GM21619 (cell line): ENCODE results near the gene BMAL1.

Experiments used
- ATAC-seq: cut with Tn5 transposase; IDR thresholded peaks from one replicate; pipeline ENCODE4 v1.9.1; 2021; ENCODE audit not compliant: unreplicated experiment

BMAL1 gene

DNA sequence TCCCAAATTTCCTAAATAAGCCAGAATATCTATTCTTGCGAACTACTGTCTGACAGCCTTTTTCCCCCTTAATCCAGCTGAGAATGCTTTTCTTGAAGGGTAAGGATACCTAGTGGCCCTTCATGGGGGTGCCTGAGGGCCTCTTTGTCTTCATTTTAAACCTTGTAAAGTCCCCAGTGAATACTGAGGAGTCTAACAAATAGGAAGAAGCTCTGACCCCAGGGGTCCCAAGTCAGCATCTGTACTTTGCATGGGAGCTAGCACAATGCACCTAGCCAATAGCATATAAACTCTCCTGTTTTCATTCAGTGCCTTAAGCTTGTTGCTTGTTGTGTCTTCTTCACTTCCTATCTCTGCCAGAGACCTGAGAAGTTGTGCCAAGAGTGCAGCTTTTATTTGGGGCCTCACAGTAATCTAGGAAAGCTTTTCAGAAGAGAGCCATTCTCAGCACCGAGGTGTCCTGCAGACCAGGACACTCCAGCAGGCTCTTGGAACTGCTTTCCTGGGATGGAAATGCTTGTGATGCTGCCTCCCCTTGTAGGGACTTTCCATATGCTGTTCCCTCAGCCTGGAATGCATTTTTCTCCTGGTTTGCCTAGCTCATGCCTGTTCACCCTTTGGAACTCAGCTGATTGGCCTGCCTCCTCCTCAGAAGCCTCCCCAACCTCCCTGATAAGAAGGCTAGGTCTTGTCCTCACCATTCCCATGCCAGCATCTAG is 37.2 kb downstream of the BMAL1 start:
- ATAC-seq, result no peak

GRCh38 chr11:13315517-13316432 is 38.2 kb downstream of the BMAL1 start:
- ATAC-seq, result peak; percentile 26

DNA sequence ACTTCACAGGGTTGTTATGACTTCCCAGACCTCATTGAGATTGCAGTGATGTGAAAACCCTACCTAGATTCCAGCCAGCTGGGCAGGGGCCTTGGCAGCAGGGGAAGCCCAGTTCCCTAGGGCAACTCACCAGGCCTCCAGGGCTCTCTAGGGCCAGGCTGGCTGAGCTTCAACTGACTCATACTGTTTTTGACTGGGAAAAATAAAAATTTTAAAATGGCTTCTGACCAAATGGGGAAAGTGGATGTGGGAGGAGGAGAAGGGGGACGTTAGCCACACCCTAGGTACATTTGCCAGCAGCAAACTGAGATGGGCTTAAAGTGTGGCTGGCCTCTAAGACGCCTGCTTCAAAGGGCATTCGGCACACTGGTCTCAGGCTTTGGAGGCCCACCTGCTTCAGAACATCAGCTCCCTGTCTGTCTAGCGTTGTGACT is 39.0 kb downstream of the BMAL1 start:
- peak; percentile 54 for ATAC-seq

DNA sequence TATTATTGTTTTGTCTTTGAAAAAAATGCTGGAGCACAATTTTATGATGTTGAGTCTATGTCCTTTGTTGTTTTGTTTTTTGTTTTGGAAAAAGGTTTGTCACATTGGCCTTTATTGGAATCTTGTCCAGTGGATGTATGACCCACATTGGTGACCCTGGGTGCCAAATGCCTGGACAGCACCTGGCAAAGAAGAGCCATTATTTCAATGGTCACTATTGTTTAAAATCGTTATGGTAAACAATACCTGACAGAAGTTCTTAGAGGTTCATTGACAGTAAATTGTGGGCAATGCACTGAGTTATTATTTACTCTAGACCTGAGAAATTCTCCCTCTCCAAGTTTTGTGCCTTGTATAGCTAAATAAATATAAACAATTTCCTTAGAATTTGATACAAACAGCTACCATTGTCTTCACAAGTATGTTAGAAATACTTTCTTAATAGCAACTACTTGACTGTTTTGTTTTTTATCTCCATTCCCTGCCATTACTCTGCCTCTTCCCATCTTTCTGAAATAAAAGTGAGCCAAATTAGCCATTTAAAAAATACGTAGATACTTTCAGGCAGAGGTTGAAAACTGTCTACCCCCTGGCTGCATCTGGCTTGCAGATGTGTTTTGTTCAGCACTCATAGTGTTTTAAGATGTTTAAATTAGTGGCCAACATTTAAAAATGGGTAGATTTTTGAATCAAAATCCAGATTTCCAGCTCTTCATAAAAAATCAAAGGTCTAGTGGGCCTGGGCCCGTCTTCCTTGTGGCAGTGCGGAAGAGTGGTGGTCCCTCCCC is 39.9 kb downstream of the BMAL1 start:
- no peak for ATAC-seq

GRCh38 chr11:13318498-13319295 is 41.1 kb downstream of the BMAL1 start:
- ATAC-seq, result peak; percentile 68

- ATAC-seq, result no peak
These were observed 43.1 kb downstream of the BMAL1 start for GRCh38 chr11:13320688-13321087.

GRCh38 chr11:13321431-13321830 is 43.8 kb downstream of the BMAL1 start:
- no peak for ATAC-seq

GRCh38 chr11:13324141-13324540 is 46.6 kb downstream of the BMAL1 start:
- no peak for ATAC-seq

DNA sequence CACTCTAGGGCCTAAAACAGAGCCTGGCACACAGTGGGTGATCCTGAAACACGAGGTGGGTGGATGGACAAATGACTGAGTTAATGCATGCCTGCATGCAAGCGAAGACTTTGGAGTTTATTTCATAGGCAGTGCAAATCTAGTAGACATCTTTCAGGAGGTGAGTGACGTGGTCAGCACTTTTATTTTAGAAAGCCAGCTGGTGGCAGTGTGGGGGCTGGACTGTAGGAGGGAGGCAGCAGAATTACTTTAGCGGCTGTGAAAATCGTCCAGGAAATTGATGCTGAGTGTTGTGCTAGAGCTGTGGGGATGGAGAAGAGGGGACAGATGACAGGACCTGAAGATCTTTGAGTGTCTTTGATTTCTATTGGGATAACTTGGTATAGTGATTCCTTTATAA is 47.1 kb downstream of the BMAL1 start:
- no peak for ATAC-seq

DNA sequence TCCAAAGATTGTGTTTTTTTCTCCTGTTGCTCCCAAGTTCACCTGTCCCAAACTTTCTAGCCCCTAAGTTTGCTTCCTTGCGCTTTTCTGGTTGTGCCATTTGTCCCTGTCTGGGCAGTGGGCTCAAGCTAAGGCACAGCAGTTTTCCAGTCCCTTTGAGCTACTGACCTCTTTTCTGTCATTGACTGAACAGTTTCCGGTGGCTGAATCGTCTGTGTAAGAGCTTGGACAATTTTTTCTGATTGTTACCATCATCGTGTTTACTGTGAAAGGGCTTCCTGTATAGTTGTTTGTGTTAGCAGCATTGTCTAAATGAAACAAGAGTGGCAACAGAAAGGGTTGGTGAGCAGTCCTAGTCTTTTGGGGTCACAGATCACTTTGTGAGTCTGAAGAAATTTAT is 49.8 kb downstream of the BMAL1 start:
- ATAC-seq, result no peak

DNA sequence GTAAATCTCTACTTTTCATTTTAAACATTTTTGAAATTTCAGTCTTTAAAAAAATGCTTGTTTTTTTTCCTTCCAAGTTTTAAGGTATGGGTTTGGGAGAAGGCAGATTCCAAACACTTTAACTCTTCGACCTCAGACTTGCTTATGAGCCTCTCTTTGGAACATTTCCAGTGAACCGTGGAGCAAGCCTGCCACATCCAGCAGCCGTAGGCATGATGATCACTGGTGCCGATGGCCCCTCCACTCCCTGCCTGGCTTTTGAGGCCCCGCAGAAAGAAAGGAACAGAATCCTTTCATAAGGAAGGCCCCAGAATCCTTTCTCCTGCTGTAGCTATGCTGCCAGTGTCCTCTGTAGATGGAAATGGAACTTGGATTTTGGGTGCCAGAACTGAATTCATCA is 50.7 kb downstream of the BMAL1 start:
- ATAC-seq, result no peak

- ATAC-seq, result no peak
These were observed 52.2 kb downstream of the BMAL1 start for GRCh38 chr11:13329670-13330356.

DNA sequence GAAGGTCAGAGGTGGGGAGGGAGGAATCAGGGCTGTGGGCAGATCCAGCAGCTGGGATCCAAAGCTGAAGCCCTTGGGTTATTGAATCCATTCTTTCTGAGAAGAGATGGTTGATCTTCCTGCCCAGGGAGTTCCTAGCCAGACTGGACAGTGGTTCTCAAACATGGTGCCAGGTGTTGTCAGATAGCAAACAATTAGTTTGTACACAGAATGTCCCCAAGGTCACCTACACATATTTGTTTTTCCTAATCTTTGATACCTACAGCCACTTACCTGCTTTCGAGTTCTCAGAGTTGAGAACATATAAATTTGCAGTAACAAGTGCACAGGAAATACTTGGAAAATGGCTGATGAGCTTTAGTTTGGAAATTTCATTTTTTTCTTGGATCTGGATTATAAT is 54.5 kb downstream of the BMAL1 start:
- ATAC-seq, result no peak

DNA sequence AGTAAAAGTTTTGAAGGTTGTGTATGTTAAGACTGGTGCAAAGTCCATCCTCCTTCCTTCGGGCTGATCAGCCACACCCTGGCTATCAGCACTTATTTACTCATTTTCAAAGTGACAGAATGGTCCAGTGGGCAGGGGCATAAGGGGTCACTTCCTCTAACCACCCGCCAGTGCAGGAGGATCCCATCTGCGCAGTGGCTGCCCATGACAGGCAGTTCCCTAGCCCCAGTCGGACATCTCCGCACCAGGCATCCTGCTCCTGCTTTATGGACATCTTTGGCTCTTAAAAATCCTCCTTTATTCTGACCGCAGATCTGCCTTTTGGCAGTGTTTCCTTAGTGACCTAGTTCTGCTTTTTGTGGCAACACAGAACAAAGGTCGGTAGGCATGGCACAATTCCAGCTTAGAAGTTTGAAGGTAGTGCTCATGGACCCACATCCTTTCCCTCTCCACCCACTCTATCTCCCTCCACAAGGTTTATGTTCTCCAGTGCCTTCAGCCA is 55.9 kb downstream of the BMAL1 start:
- ATAC-seq, result no peak

DNA sequence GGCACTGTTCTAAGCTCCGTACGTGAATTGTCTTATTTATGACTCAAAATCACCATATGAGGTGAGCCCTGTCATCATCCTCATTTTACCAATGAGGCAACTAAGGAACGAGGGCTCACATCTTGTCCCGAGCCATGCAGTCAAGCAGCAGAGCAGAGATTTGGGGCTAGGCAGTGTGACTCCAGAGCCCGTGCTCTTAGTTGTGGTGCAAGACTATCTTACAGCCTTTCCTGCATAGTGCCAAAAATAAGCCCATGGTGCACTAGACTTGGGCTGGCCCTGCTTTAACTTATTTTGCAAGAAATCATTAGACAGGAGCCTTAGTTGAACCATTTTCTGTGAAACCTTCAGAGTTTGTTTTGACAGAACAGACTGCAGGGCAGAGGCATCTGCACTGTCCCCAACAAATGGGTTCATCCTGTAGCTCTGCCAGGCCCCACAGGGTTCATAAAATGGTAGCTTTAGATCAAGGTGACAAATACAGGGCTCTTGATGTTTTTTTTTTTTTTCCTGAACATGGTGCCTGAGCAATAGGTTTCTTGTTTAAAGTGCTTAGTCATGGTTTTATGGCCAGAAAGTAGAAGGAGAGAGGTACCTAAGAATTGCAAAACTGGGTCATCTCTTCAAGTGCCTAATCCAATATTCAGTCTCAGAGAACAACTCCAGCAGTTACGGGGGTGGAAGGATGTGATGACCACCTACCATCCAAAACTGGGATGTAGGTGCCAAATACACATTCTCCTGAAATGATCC is 56.6 kb downstream of the BMAL1 start:
- no peak for ATAC-seq

- ATAC-seq, result peak; percentile 43
These were observed 57.7 kb downstream of the BMAL1 start for GRCh38 chr11:13335319-13335718.

GRCh38 chr11:13336246-13336878 is 58.8 kb downstream of the BMAL1 start:
- ATAC-seq, result no peak

- no peak for ATAC-seq
These were observed 60.4 kb downstream of the BMAL1 start for GRCh38 chr11:13338019-13338426.
